Trophoblast cell (in vitro differentiated cells and primary cell): ENCODE results near the gene SMURF1.

Experiments
- DNase-seq, 2 donors: peaks; one replicate each; pipeline ENCODE4 v3.0.0-alpha.2; 2016
- H2AFZ ChIP-seq: 2 replicates; pipeline ENCODE4 v1.6.1; 2013; ENCODE audit warnings: low read length, moderate library complexity, mild to moderate bottlenecking; ENCODE audit not compliant: insufficient read depth, poor library complexity
- H2AK5ac ChIP-seq: 2 replicates; pipeline ENCODE4 v1.6.1; 2013; ENCODE audit warnings: mild to moderate bottlenecking, low read length
- H2BK120ac ChIP-seq: 2 replicates; pipeline ENCODE4 v1.6.1; 2013; ENCODE audit warnings: low read length, mild to moderate bottlenecking, moderate library complexity; ENCODE audit not compliant: insufficient read depth, poor library complexity
- H2BK12ac ChIP-seq: 2 replicates; pipeline ENCODE4 v1.6.1; 2013; ENCODE audit warnings: mild to moderate bottlenecking, low read length, moderate library complexity
- H2BK5ac ChIP-seq: 2 replicates; pipeline ENCODE4 v1.6.1; 2013; ENCODE audit warnings: low read length, low read depth, moderate library complexity, mild to moderate bottlenecking; ENCODE audit not compliant: poor library complexity
- H3K14ac ChIP-seq: 2 replicates; pipeline ENCODE4 v1.6.1; 2013; ENCODE audit warnings: mild to moderate bottlenecking, low read length
- H3K18ac ChIP-seq: 2 replicates; pipeline ENCODE4 v1.6.1; 2013; ENCODE audit warnings: mild to moderate bottlenecking, low read length
- H3K23ac ChIP-seq: 2 replicates; pipeline ENCODE4 v1.6.1; 2013; ENCODE audit warnings: low read length
- H3K27ac ChIP-seq: 2 replicates; pipeline ENCODE4 v1.5.1; 2013; ENCODE audit warnings: low read depth, mild to moderate bottlenecking, inconsistent platforms, low read length, moderate library complexity
- H3K27me3 ChIP-seq: 2 replicates; pipeline ENCODE4 v1.6.1; 2013; ENCODE audit warnings: inconsistent platforms, mild to moderate bottlenecking, low read length, moderate library complexity; ENCODE audit not compliant: insufficient read depth
- H3K36me3 ChIP-seq, 2 experiments: 1 replicate in 1 of 2; 2 replicates in 1 of 2; pipeline ENCODE4 v1.6.1; 2013; ENCODE audit warnings: low read length in 2 of 2, mild to moderate bottlenecking in 2 of 2, moderate library complexity in 1 of 2; ENCODE audit not compliant: insufficient read depth in 2 of 2, control insufficient read depth in 1 of 2
- H3K4ac ChIP-seq: 2 replicates; pipeline ENCODE4 v1.6.1; 2013; ENCODE audit warnings: low read depth, mild to moderate bottlenecking, low read length, moderate library complexity
- H3K4me1 ChIP-seq, 2 experiments: 1 replicate in 1 of 2; 2 replicates in 1 of 2; pipeline ENCODE4 v1.6.1; 2013; ENCODE audit warnings: low read length in 2 of 2, mild to moderate bottlenecking in 2 of 2, moderate library complexity in 1 of 2; ENCODE audit not compliant: insufficient read depth in 2 of 2, control insufficient read depth in 1 of 2
- H3K4me2 ChIP-seq: 2 replicates; pipeline ENCODE4 v1.6.1; 2013; ENCODE audit warnings: inconsistent platforms, mild to moderate bottlenecking, low read length, moderate library complexity
- H3K4me3 ChIP-seq: 2 replicates; pipeline ENCODE4 v1.5.1; 2013; ENCODE audit warnings: mild to moderate bottlenecking, low read depth, low read length, inconsistent platforms
- H3K79me1 ChIP-seq: one replicate; pipeline ENCODE4 v1.6.1; 2013; ENCODE audit warnings: low read length
- H3K79me2 ChIP-seq: 2 replicates; pipeline ENCODE4 v1.6.1; 2013; ENCODE audit warnings: low read length, mild to moderate bottlenecking; ENCODE audit not compliant: control insufficient read depth, insufficient read depth, poor library complexity
- H3K9ac ChIP-seq: 2 replicates; pipeline ENCODE4 v1.6.1; 2013; ENCODE audit warnings: mild to moderate bottlenecking, low read length
- H3K9me3 ChIP-seq: 2 replicates; pipeline ENCODE4 v1.6.1; 2013; ENCODE audit warnings: low read depth, mild to moderate bottlenecking, control low read depth, inconsistent platforms, low read length; ENCODE audit not compliant: insufficient read depth
- H4K12ac ChIP-seq: 2 replicates; pipeline ENCODE4 v1.6.1; 2013; ENCODE audit warnings: low read depth, mild to moderate bottlenecking, low read length, moderate library complexity
- H4K8ac ChIP-seq: 2 replicates; pipeline ENCODE4 v1.6.1; 2013; ENCODE audit warnings: low read depth, mild to moderate bottlenecking, low read length, moderate library complexity
- H4K91ac ChIP-seq: one replicate; pipeline ENCODE4 v1.6.1; 2013; ENCODE audit warnings: low read depth, mild to moderate bottlenecking, low read length, moderate library complexity
- WGBS: extraction: QIAGEN DNeasy Blood & Tissue Kit; methylation state at CpG from one replicate; pipeline ENCODE4 v1.1.7; 2013; ENCODE audit warnings: missing lambda C conversion rate; ENCODE audit not compliant: insufficient read length, insufficient coverage; ENCODE audit errors: extremely low coverage; 5-methylcytosine and 5-hydroxymethylcytosine counted together

Gene SMURF1

DNA sequence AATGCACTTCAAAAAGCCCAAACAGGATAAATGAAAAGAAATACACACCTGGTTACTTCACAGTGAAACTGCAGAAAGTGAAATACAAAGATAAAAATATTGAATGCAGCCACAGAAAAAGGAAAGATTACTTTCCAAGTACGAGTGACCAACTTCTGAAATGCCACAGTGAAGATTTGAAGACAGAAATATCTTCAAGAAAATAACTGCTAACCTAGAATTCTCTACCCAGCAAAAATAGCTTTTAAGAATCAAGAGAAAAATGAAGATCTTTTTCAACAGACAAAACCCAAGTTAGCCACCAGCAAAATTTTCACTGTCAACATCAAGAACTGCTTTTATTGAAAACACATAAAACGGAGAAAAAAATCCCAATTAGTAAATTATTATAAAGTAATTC, 46.2 kb downstream of the SMURF1 start:
- peaks cover 19% of the 10 kb centered on the region for H3K79me2 ChIP-seq
- no peak overlapping the region for H3K18ac ChIP-seq
- H4K12ac ChIP-seq = no peak overlapping the region
- H2AFZ ChIP-seq = no peak overlapping the region
- no peak overlapping the region for H2BK12ac ChIP-seq
- H4K8ac ChIP-seq = no peak overlapping the region
- H3K23ac ChIP-seq = no peak overlapping the region
- no peaks in the 10 kb centered on the region for H3K9me3 ChIP-seq
- no peak overlapping the region for H3K27ac ChIP-seq
- no peak overlapping the region for H4K91ac ChIP-seq
- H3K9ac ChIP-seq = no peak overlapping the region
- DNase-seq = no peak
- peaks cover 9 to 17% of the 10 kb centered on the region in 2 experiments for H3K4me1 ChIP-seq
- H2AK5ac ChIP-seq = no peak overlapping the region
- no CpG with 5 or more reads among the region's 2 CpGs for WGBS
- H3K79me1 ChIP-seq = peaks cover 8% of the 10 kb centered on the region
- H3K4ac ChIP-seq = peak overlapping the region; percentile 95
- peaks cover 0 to under 1% of the 10 kb centered on the region in 2 experiments for H3K36me3 ChIP-seq
- H3K27me3 ChIP-seq = no peaks in the 10 kb centered on the region
- H2BK120ac ChIP-seq = no peak overlapping the region
- H2BK5ac ChIP-seq = no peak overlapping the region
- no peak overlapping the region for H3K14ac ChIP-seq
- no peak overlapping the region for H3K4me3 ChIP-seq
- H3K4me2 ChIP-seq = no peak overlapping the region

DNA sequence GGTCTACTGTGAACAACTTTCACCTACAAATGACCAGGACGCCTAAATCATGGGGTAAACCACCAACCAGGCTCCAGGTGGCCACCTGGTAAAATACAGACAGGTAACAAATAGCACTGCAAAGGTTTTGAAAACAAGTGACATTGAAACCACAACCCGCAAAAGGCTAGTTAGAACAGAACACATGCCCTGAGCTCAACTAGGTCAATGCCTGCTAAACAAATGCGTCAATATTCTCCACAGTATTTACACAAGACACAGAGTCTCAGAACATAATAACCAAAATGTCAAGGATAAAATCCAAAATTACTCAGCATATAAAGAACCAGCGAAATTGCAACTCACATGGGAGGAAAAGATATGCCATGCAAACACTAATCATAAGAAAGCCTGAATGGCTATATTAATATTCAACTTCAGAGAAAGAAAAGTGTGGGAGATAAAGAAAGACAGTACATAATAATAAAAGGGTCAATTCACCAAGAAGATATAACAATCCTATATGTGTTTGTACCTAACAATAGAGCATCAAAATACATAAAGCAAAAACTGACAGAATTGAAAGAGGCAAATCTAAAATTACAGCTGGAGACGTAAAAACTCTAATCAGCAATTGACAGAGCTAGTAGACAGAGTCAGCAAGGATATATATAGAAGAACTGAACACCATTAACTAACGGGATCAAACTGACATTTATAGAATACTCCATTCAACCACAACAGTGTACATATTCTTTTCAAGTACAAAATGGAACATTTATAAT, 47.6 kb downstream of the SMURF1 start:
- no CpG with 5 or more reads among the region's 6 CpGs for WGBS

DNA sequence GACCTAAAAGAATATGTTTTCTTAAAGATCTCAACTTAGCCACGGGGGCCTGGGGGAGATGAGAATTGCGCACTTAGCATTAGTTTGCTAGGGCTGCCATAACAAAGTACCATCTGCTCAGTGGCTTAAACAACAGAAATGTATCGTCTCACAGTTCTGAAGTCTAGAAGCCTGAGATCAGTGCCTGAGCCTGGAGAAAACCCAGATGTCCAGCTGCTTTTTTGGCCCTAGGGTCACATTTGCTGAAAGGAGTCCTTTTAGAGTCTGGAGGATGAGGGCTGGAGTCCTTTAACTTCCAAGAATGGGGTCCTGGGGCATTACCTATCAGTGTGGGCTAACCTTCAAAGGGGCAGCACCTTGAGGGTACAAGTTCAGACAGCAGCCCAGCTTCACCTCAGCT, 48.2 kb downstream of the SMURF1 start:
- no CpG with 5 or more reads among the region's 3 CpGs for WGBS
- no peak overlapping the region for H3K4me2 ChIP-seq
- H2BK12ac ChIP-seq = no peak overlapping the region
- no peaks in the 10 kb centered on the region for H3K9me3 ChIP-seq
- H3K4me3 ChIP-seq = no peak overlapping the region
- no peak overlapping the region for H3K23ac ChIP-seq
- peaks cover 8% of the 10 kb centered on the region for H3K79me1 ChIP-seq
- no peak for DNase-seq
- no peaks in the 10 kb centered on the region for H3K36me3 ChIP-seq
- no peak overlapping the region for H4K12ac ChIP-seq
- peak overlapping the region; percentile 56 for H4K8ac ChIP-seq
- H3K27ac ChIP-seq = peak overlapping the region; percentile 26
- no peaks in the 10 kb centered on the region for H3K27me3 ChIP-seq
- H3K9ac ChIP-seq = no peak overlapping the region
- H4K91ac ChIP-seq = peak overlapping the region; percentile 2
- H3K18ac ChIP-seq = peak overlapping the region; percentile 75
- H3K14ac ChIP-seq = no peak overlapping the region
- peak overlapping the region; percentile 39 for H3K4ac ChIP-seq
- no peak overlapping the region for H2AK5ac ChIP-seq
- peaks cover 9 to 17% of the 10 kb centered on the region in 2 experiments for H3K4me1 ChIP-seq
- H2BK5ac ChIP-seq = peak overlapping the region; percentile 35
- peaks cover 18% of the 10 kb centered on the region for H3K79me2 ChIP-seq
- no peak overlapping the region for H2AFZ ChIP-seq
- no peak overlapping the region for H2BK120ac ChIP-seq

More for the DNA sequence above, 47.6 kb downstream of the SMURF1 start:
- Histone ChIP-seq H3K79me2 (peaks cover 18% of the 10 kb centered on the region), H2AFZ (no peak overlapping the region), H3K27ac (peak overlapping the region; percentile 26), H3K27me3 (no peaks in the 10 kb centered on the region), H4K91ac (no peak overlapping the region), H3K9ac (no peak overlapping the region), H4K8ac (peak overlapping the region; percentile 56), H3K4me3 (no peak overlapping the region), H3K18ac (no peak overlapping the region), H3K4me2 (no peak overlapping the region), H4K12ac (no peak overlapping the region), H3K14ac (no peak overlapping the region), H2BK12ac (no peak overlapping the region), H3K4me1 (peaks cover 9 to 17% of the 10 kb centered on the region in 2 experiments), H2AK5ac (no peak overlapping the region), H3K36me3 (no peaks in the 10 kb centered on the region), H3K79me1 (peaks cover 8% of the 10 kb centered on the region), H2BK5ac (no peak overlapping the region), H3K23ac (no peak overlapping the region), H3K9me3 (no peaks in the 10 kb centered on the region), H3K4ac (peak overlapping the region; percentile 39), H2BK120ac (no peak overlapping the region)
- DNase-seq = no peak

DNA sequence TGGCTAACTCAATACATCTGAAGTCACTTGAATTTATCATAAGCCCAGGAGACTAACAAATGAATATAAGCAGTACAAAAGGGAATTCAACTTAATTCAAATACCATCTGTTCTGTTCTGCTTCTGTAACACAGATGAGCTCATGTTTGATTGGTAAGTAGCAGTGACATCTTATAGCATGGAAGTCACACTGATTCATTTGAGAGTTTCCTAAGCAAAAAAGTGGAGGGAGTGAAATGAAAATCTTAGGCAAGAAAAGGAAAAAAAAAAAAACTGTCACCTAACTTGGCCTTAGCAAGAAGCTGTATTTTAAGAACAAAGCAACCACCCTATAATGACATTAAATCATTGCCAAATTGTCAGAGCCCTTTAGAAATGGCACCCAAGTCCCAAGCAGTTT, 49.5 kb downstream of the SMURF1 start:
- peaks cover 17% of the 10 kb centered on the region for H3K79me2 ChIP-seq
- no peak for DNase-seq
- H3K79me1 ChIP-seq = peaks cover 7% of the 10 kb centered on the region
- no peak overlapping the region for H3K18ac ChIP-seq
- H3K9me3 ChIP-seq = no peaks in the 10 kb centered on the region
- no peak overlapping the region for H3K4me2 ChIP-seq
- no peak overlapping the region for H2BK12ac ChIP-seq
- H3K36me3 ChIP-seq = no peaks in the 10 kb centered on the region
- no peak overlapping the region for H4K12ac ChIP-seq
- no peak overlapping the region for H3K9ac ChIP-seq
- no peak overlapping the region for H2AK5ac ChIP-seq
- H3K14ac ChIP-seq = no peak overlapping the region
- no peak overlapping the region for H3K4ac ChIP-seq
- no peak overlapping the region for H3K27ac ChIP-seq
- peaks cover 5 to 13% of the 10 kb centered on the region in 2 experiments for H3K4me1 ChIP-seq
- H3K23ac ChIP-seq = no peak overlapping the region
- no peak overlapping the region for H3K4me3 ChIP-seq
- H2AFZ ChIP-seq = no peak overlapping the region
- no peaks in the 10 kb centered on the region for H3K27me3 ChIP-seq
- no peak overlapping the region for H4K91ac ChIP-seq
- H2BK5ac ChIP-seq = no peak overlapping the region
- no peak overlapping the region for H2BK120ac ChIP-seq
- H4K8ac ChIP-seq = no peak overlapping the region
